ENCODE results near the gene CCDC178.
"Not testable (repeated sequence)": the region's sequence is repeated elsewhere in the genome, so short reads cannot be mapped to it uniquely, and the experiment has no call there.

The CCDC178 gene

DNA sequence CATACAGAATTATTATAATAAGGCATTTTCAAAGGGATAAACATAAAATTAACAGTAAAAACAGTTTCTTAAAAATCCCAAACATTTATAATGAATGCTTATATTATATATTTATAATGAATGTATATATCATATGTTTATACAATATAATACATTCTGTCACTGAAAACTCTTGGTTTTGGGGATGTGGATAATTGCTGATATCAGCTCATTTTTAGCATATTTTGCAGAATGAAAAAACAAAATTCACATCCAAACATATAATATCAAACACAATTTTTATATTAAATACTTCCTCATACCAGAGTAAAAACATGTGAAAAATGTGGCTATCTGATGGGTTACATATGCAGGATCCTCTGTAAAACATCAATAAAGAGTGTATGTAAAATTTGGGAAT is 465.0 kb downstream of the CCDC178 start:
- no peak for DNase-seq

- DNase-seq: no peak
These were observed 465.4 kb downstream of the CCDC178 start for GRCh38 chr18:32975163-32975436.

GRCh38 chr18:32974421-32975162 is 465.9 kb downstream of the CCDC178 start:
- no peak for DNase-seq

GRCh38 chr18:32968248-32968647 is 472.3 kb downstream of the CCDC178 start:
- DNase-seq: no peak

- DNase-seq: no peak
These were observed 474.4 kb downstream of the CCDC178 start for GRCh38 chr18:32966141-32966540.

GRCh38 chr18:32961538-32961937 is 479.0 kb downstream of the CCDC178 start:
- DNase-seq: no peak

- DNase-seq: no peak
These were observed 481.8 kb downstream of the CCDC178 start for GRCh38 chr18:32958746-32959145.

DNA sequence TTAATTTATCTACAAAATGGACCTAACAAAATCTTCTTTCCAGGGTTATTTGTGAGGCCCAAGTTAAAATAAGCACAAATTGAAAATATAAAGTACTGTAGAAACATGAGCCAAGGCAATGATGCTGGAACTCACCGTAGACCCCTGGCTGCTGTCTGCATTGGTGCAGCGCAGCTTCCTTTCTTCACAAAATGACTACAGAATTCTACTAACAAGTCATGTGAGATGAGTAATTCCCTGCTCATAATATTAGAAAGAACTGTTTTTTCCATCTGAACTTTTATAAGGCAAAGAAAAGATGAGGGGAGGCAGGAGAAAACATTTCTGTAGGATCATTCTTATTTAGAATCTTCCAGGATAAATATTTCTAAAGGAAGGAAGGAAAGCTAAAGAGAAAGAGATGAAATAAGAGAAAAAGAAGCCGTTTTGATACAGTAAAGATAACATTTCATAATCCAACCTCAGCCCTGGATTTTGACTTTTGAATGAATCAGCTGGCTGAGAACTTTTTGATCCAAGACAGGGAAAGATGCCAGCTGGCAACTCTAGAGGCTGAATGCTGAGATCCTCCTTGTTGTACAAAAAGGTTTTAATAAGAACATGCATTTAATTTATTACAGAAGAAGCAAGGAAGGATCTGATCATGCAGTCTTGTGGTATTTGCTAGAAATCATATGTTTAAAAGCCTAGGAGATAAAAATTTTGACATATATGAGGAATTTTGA is 483.8 kb downstream of the CCDC178 start:
- no peak for DNase-seq

- not testable (repeated sequence) for DNase-seq
These were observed 488.2 kb downstream of the CCDC178 start for GRCh38 chr18:32952318-32952717.

GRCh38 chr18:32937597-32937996 is 502.9 kb downstream of the CCDC178 start:
- DNase-seq: no peak

DNA sequence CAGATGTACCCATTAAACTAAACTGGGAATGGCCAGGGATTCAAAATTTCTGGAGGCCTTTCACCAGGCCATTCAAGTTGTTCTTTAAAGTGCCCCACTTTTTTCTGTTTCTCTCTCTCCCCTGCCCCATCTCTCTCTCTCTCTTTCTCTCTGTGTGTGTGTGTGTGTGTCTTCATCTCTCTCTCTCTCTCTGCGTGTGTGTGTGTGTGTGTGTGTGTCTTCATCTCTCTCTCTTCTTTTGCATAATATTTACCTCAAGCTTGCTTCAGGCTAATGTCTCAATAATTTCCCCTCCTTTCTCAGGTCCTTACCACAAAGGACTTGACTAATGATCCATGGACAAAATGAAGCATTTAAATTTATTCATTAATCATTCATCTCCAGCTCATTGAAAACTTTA is 503.5 kb downstream of the CCDC178 start:
- DNase-seq: no peak

- DNase-seq: no peak
These were observed 506.3 kb downstream of the CCDC178 start for GRCh38 chr18:32934201-32934600.

DNA sequence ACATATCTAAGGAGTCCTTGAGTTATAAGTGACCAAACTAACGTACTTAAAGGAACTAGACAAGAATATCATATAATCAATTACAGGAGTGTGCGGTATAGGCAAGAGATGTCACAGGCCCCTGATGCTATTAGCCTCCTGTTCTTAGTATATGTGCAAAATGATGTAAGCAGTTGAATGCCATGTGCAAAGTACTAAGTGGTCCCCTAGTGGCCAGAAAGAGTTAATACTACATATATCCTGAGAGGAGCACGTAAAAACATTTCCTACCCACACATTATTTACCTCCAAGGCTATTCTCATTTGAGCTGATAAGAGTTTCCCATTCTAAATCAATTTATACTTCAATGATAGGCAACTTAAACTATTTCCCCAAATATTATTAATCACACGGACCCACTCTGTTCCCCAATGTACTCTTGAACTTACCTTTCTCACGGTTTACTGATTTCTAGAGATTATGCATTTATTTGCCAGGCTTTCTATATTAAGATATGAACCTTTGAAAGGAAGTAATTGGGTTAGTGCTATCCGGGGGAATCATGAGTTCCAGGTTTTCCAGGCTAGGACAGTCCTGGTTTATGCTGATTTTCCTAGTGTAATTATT is 509.7 kb downstream of the CCDC178 start:
- DNase-seq: no peak

DNA sequence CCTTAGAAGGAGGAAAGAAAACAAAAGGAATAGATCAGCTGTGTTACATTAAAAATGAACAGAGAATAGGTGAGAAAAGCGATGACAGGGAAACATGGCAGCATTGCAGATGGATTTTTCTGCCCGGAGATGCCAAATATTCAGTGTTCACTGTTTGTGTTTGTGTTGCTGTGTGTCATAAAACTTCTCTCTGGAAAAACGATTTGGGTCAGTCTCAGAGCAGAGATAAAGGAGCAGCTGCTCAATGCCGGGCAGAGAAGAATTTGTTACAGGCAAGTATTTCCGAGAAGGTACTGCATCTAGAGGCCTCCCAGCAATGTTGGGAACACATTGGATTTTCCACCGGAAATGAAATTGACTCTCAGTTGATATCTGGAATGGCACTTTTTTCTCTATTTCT is 511.3 kb downstream of the CCDC178 start:
- no peak for DNase-seq

DNA sequence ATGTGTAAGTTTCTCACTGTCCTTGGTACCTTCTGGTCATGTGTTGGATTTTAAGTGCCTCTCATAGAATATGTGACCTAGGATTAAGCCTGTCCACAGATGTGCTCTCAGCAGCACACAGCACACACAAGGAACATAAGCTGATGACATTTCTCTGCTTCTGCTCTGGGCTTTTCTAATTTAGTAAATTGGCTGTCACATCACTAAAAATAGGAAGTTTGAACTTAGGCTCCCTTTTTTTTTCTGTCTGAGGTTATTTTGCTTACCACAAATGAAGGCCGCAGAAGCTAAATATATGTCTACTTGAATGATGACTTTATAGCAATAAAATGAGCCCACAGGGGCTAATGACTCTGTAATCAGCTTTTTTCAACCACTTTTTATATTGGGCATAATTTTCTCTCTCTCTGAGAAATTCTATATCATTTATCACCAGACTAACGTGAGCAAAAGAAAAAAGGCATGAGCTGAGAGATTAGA is 517.5 kb downstream of the CCDC178 start:
- DNase-seq: no peak

- DNase-seq: no peak
These were observed 519.4 kb downstream of the CCDC178 start for GRCh38 chr18:32920796-32921787.

DNA sequence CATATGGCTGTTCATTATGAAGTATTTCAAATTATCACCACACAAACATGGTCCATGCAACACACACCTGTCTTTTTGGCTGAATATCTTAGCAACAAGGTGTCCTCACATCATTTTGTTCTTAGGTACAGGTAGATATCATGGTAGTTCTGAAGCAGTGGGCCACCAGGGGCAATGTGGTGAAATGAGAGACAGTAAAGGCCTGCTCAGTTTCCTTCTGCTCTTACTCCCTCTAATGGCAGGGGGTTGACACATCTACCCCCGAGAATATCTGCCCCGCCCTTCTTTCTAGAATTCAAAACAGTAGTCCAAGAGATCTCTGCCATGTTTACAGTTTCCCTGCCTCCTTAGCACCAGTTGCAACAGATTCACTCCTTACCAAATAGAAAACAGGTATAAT is 520.7 kb downstream of the CCDC178 start:
- DNase-seq: no peak

DNA sequence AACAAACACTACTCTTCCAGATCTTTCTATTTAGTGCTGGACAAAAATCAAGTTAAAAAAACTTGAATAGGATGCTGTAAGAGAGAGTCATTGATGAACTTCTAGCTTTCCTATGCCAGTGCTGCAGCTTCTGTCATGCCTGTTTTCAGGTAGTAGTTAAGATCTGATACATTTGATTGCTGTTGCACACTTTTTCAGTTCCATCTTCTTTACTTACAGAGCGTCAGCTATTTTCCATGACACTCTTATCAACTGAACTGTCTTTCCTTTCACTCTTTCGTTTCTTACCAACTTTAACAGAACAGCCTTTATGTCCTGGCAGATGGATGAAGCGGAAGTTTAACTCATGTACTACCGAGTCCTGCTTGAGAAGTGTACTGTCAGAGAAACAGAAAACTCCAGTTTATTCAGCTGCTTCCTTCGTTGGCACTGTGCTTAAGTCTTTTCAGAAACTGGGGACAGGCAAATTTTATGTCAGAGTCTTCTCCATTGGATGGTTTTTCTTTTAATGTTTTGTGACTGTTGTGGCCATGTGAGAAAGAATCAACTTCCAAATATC is 521.8 kb downstream of the CCDC178 start:
- no peak for DNase-seq

GRCh38 chr18:32915516-32915915 is 525.0 kb downstream of the CCDC178 start:
- no peak for DNase-seq

- no peak for DNase-seq
These were observed 528.7 kb downstream of the CCDC178 start for GRCh38 chr18:32911660-32912284.

DNA sequence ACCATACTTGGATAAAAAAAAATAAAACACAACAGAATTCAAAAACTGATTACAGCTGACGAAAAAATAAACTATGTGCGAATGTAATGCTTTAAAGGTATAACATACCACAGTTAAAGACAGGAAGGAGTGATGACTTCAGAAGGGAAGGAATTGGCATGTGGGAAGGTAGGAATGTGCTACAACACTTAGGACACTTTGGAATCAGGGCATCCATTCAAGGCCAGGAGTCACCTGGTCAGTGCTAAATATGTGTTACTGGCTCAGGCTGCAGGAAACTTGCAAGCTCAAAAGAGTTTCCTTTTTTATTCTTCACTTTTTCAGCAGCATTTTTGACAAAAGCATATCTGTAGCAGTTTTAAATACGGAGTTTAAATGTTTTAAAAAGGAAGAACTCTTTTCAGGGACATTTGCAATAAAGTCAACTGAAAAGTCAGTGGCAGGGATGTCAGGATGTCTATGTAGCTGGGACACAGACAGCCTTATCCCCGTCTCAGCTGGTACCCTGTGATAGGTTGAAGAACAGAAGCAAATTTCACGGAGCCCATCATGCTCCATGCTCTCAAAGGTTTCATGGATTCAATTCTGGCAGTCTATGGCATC is 529.7 kb downstream of the CCDC178 start:
- DNase-seq: no peak

Measured in stimulated activated CD4-positive, alpha-beta T cell treated with anti-CD3 and anti-CD28 coated beads, Interleukin-2, amount 100 ng/mL, for 48 hours (primary cell).